ENCODE data around the gene FXYD3. TPM values are rescaled to one million over a fixed set of nuclear protein-coding genes. Genes with fewer than 3 reads are reported as not detected.

Gene FXYD3
- total RNA-seq, 1 donor from 2014 or later = 0.91 TPM

DNA sequence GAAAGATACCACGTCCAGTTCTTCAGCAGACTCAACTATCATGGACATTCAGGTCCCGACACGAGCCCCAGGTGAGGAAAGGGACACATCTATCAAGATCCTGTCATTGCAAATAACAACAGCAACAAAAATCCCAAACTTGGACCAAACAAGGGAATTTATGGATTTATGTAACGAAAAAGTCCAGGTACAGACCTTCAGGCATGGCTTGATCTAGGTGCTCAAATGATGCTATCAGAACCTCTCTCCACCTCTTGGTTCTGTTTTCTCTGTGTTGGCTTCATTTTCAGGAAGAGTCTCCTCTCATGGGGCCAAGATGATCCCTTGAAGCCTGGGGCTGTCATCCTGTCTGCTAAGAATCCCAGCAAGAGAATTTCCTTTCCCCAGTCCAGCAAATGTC is 41.8 kb downstream of the FXYD3 start:
- no peak for DNase-seq (ENCODE audit: low read depth)

DNA sequence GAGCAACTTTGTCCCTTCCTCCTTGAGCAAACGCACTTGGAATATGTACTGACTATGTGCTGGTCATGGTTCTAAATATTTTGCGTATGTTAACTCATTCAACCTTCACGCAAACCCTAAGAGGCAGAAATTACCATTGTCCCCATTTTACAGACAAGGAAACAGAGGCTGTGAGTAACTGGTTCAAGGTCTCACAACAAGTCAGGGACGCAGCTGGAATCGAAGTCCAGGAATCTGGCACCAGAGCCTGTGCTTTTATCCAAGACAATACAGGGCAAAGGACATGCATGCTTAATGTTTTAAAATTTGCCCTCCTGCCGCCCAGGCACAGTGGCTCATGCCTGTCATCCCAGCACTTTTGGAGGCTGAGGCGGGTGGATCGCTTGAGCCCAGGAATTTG is 44.0 kb downstream of the FXYD3 start:
- no peak for DNase-seq (ENCODE audit: low read depth)

DNA sequence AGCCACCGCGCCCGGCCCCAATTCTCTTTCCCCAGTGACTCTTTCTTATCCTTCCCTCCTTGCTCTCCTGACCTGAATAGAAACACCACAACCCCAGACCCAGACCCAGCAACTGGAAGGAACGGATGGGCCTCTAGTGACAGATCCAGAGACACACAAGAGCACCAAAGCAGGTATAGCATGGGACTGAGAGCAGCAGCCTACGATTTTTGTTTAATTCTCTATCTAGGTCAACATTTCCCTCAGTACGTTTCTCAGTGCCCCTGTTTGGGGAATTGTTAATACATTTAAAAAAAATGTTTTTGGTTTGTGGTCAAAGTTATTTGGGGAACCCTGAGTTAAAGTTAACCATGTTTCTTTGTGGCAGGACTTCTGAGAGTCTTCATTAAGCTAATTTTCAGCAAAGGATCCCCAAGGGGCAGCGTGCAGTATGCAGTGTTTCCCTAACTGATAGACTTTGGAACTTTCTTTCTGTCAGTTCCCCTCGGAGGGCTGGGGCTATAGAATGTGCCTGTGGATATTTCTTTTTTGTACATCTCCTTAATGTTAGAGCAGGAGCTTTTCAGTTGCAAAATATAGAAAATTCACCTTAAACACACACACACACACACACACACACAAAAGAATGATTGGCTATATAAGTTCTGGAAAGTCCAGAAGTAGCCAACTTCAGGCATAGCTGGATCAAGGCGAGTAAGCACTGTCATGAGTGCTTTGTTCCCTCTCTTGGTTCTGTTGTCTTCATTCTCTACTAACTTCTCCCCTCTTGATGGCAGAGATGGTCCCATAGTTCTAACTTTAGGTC is 45.2 kb downstream of the FXYD3 start:
- no peak for DNase-seq (ENCODE audit: low read depth)

DNA sequence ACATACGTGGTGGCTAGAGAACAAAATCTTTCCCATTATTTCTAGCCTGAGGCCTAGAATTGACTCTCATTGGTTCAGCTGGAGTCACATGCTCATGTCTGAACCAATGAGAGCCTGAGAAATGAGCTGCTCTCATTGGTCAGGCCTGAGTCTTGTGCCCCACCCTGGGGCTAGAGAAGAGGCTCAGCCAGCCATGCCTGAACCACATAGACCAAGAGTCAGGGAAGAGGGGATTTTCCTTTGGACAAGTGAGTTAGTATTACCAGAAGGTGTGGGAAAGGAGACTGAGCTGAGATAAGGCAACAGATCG is 45.8 kb downstream of the FXYD3 start:
- no peak for DNase-seq (ENCODE audit: low read depth)

DNA sequence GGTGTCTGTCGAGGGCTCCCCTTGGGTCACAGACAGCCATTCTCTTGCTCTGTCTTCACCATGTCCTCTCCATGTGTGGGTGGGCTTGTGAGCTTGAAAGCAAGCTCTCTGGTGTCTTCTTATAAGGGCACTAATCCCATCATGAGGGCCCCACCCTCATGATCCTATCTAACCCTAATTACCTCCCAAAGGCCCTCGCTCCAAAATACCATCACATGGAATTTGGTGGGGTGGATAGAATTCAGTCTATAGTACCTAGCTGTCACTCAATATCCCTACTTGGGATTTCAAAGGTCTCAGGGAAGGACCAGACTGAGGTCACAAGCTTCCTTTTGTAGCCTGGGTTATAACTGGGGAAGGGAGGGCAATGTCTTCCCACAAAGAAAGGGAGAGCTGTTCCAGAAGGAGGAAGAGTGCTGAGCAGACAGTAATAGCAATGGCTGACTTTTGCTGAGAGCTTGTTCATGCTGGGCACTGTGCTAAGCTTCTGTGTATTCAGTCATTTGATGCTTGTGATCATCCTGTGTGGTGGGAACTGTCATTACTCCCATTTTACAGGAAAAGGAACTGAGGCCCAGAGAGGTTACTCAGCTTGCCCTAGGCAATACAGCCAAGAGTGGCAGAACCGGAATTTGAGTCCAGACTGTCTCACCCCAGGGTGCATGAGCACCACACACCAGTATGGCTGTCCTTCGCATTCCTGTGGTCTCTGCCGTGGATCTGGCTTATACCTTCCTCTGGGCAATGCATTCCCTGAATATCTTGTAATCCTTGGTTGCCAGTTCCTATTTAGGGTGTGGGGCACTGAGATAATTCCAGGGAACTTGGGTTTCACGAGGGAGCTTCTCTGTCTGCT is 47.1 kb downstream of the FXYD3 start:
- peak; percentile 17 for DNase-seq (ENCODE audit: low read depth)

GRCh38 chr19:35164418-35164817 is 48.8 kb downstream of the FXYD3 start:
- no peak for DNase-seq (ENCODE audit: low read depth)

DNA sequence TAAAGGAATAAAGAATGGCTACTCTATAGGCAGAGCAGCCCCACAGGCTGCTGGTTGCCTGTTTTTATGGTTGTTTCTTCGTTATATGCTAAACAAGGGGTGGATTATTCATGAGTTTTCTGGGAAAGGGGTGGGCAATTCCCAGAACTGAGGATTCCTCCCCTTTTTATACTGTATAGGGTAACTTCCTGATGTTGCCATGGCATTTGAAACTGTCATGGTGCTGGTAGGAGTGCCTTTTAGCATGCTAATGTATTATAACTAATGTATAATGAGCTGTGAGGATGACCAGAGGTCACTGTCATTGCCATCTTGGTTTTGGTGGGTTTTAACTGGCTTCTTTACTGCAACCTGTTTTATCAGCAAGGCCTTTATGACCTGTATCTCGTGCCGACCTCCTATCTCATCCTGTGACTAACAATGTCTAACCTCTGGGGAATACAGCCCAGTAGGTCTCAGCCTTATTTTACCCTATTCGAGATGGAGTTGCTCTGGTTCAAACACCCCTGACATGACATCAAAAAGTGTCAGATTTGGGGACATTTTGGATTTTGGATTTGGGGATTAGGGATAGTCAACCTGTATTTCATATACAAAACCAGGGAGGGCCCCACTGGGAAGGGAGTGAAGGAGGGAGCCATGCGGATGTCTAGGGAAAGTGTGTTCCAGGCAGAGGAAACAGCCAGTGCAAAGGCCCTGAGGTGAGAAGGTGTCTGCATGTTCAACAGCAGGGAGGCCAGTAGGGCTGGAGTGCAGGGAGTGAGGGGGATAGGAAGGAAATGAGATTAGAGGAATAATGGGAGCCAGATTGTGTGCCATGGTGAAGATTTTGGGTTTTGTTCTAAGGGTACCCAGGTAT is 49.8 kb downstream of the FXYD3 start:
- DNase-seq (ENCODE audit: low read depth) = no peak

GRCh38 chr19:35166100-35167063 is 50.8 kb downstream of the FXYD3 start:
- no peak for DNase-seq (ENCODE audit: low read depth)

DNA sequence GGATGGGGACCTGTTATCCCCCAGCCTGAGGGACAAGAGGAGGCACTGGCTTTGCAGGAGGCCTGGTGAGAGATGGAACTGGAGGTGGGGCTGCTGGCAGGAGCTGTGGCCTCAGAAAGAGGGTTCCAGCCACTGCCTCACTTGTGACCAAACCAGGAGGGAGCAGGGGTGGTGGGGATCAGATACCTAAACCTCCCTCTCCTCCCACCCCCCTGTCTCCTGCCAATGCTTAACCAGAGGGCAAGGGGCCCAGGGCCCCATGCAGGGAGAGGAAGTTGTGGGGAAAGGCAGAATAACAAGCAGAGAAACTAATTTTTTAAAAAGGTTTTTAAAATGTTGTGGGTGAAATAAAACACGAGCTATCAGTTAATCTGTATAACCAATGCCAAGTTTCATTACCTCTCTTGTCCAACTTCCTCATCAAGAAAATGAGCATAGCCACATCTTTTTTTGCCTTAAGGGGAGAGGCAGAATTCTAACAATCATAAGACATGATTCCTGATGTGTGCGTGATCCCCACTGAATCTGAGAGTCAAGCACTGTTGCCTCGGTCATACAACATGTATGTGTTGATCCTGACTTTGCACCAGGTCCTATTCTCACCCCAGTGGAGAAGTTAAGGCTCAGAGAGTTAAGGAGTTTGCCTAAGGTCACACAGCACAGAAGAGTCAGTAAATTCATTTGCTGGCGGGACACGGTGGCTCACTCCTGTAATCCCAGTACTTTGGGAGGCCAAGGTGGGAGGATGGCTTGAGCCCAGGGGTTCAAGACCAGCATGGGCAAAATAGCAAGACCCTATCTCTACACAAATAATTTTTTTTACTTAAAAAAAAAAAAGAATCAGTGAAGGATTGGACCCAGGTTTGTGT is 51.9 kb downstream of the FXYD3 start:
- no peak for DNase-seq (ENCODE audit: low read depth)

DNA sequence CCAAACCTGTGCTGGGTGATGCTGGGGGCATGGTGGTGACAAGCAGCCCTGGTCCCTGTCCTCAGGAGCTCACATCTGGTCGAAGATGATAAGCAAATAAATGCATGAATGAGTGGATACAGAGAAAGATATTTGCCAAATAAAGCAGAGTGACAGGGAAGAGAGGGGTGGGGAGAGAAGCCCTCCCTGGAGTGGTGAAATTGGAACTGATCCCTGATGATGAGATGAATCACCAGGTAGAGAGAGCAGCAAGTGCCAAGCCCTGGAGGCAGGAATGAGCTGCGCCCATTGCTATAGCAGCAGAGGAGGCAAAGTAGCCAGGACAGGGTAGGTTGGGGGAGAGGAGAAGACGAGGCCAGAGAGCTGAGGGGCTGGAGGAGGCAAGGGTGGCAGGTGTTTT is 52.6 kb downstream of the FXYD3 start:
- no peak for DNase-seq (ENCODE audit: low read depth)

GRCh38 chr19:35169221-35169995 is 53.8 kb downstream of the FXYD3 start:
- no peak for DNase-seq (ENCODE audit: low read depth)

GRCh38 chr19:35170359-35171061 is 54.9 kb downstream of the FXYD3 start:
- no peak for DNase-seq (ENCODE audit: low read depth)

GRCh38 chr19:35171730-35172129 is 56.1 kb downstream of the FXYD3 start:
- no peak for DNase-seq (ENCODE audit: low read depth)

Other genes with a start within 250 kb of the FXYD3 start
- gene ZNF30, start 188.9 kb upstream of the FXYD3 start, total RNA-seq = 3.9 and 4.7 TPM in 2 replicates
- 0.96 and 1.2 TPM in 2 replicates for gene ZNF792, start 151.6 kb upstream of the FXYD3 start, total RNA-seq
- gene GRAMD1A, start 115.5 kb upstream of the FXYD3 start, total RNA-seq = 19.5 and 23.9 TPM in 2 replicates
- 21.8 and 28.4 TPM in 2 replicates for gene SCN1B, start 85.4 kb upstream of the FXYD3 start, total RNA-seq
- gene HPN, start 74.1 kb upstream of the FXYD3 start, total RNA-seq = not detected in 2 replicates
- 0.68 and 1.4 TPM in 2 replicates for gene LGI4, start 19.2 kb downstream of the FXYD3 start, total RNA-seq
- 22.9 and 36.6 TPM in 2 replicates for gene FXYD1, start 23.0 kb downstream of the FXYD3 start, total RNA-seq
- not detected in 2 replicates for gene FXYD7, start 27.4 kb downstream of the FXYD3 start, total RNA-seq
- 12.0 and 19.5 TPM in 2 replicates for gene FXYD5, start 38.9 kb downstream of the FXYD3 start, total RNA-seq
- not detected in 2 replicates for gene FAM187B, start 112.9 kb downstream of the FXYD3 start, total RNA-seq
- 0.43 and 0.83 TPM in 2 replicates for gene LSR, start 133.2 kb downstream of the FXYD3 start, total RNA-seq
- 107 TPM in 2 replicates for gene USF2, start 153.1 kb downstream of the FXYD3 start, total RNA-seq
- gene HAMP, start 166.7 kb downstream of the FXYD3 start, total RNA-seq = not detected in 2 replicates
- not detected in 2 replicates for gene MAG, start 176.3 kb downstream of the FXYD3 start, total RNA-seq
- gene CD22, start 213.4 kb downstream of the FXYD3 start, total RNA-seq = 0.05 TPM in 1 of 2 replicates, not detected in the other
- gene FFAR1, start 232.1 kb downstream of the FXYD3 start, total RNA-seq = not detected in 2 replicates
- gene FFAR3, start 242.6 kb downstream of the FXYD3 start, total RNA-seq = not detected in 2 replicates

All from myocyte (in vitro differentiated cells).